IMR-90 (cell line): Measurements from ENCODE around the gene MRPL38. TPM values are rescaled to one million over a fixed set of nuclear protein-coding genes. Genes with fewer than 3 reads are reported as not detected.

Experiments used
- ATAC-seq: fragments of 200-7000 bp; cut with Tn5 transposase; 2 replicates; pipeline ENCODE4 v1.9.1; 2020; ENCODE audit warnings: low read depth, mild to moderate bottlenecking, moderate library complexity
- BruUV-seq: library from RNA; stranded (reverse); fragments of 400-500 nt; replicated peaks from 2 replicates; lab custom pipeline; 2021; lab: Mats Ljungman, UMichigan
- CTCF ChIA-PET: fragments of 300-600 bp; formaldehyde crosslinking; extraction: SDS; loops from one replicate; lab custom pipeline; 2021; ENCODE audit warnings: antibody characterized with exemption; lab: Yijun Ruan, JAX
- POLR2A ChIA-PET: fragments of 300-600 bp; sonication (Branson Sonifier 250); formaldehyde crosslinking; loops from one replicate; lab custom pipeline; 2022; ENCODE audit warnings: antibody characterized with exemption; ENCODE audit not compliant: unreplicated experiment; lab: Charles Lee
- DNase-seq: peaks from one replicate; pipeline ENCODE4 v3.0.0; 2013
- H2AFZ ChIP-seq: replicated peaks from 2 replicates; pipeline ENCODE3; 2013; ENCODE audit warnings: low read length, mild to moderate bottlenecking; ENCODE audit not compliant: poor library complexity
- H2AK5ac ChIP-seq: 2 replicates; pipeline ENCODE4 v1.6.1; 2013; ENCODE audit warnings: low read depth, low read length, inconsistent platforms
- H2AK9ac ChIP-seq: replicated peaks from 2 replicates; pipeline ENCODE3; 2013; ENCODE audit warnings: mild to moderate bottlenecking, low read depth, low read length, moderate library complexity; ENCODE audit not compliant: poor library complexity
- H2BK120ac ChIP-seq: 2 replicates; pipeline ENCODE4 v1.6.1; 2013; ENCODE audit warnings: low read depth, low read length, inconsistent platforms
- H2BK15ac ChIP-seq: 3 replicates; pipeline ENCODE4 v1.6.1; 2013; ENCODE audit warnings: low read depth, low read length, inconsistent platforms
- H2BK20ac ChIP-seq: 2 replicates; pipeline ENCODE4 v1.6.1; 2013; ENCODE audit warnings: low read depth, mild to moderate bottlenecking, inconsistent platforms, low read length, moderate library complexity
- H2BK5ac ChIP-seq: 2 replicates; pipeline ENCODE4 v1.6.1; 2013; ENCODE audit warnings: mild to moderate bottlenecking, low read depth, low read length, inconsistent platforms; ENCODE audit not compliant: poor library complexity, severe bottlenecking
- H3K14ac ChIP-seq: replicated peaks from 2 replicates; pipeline ENCODE4 v1.6.1; 2013; ENCODE audit warnings: low read depth, low read length, inconsistent platforms
- H3K18ac ChIP-seq: 2 replicates; pipeline ENCODE4 v1.6.1; 2013; ENCODE audit warnings: low read depth, low read length, control low read depth
- H3K23ac ChIP-seq: 2 replicates; pipeline ENCODE4 v1.6.1; 2013; ENCODE audit warnings: low read depth, low read length, inconsistent platforms
- H3K27ac ChIP-seq: 2 replicates; pipeline ENCODE4 v1.5.1; 2013; ENCODE audit warnings: mild to moderate bottlenecking, control low read depth, low read length; ENCODE audit not compliant: insufficient read depth
- H3K27me3 ChIP-seq: 2 replicates; pipeline ENCODE4 v1.6.1; 2013; ENCODE audit warnings: low read length; ENCODE audit not compliant: control insufficient read depth, insufficient read depth
- H3K36me3 ChIP-seq: 2 replicates; pipeline ENCODE4 v1.6.1; 2013; ENCODE audit warnings: low read length, mixed read lengths; ENCODE audit not compliant: control insufficient read depth, insufficient read depth
- H3K4ac ChIP-seq: 2 replicates; pipeline ENCODE4 v1.6.1; 2013; ENCODE audit warnings: low read depth, low read length, inconsistent platforms
- H3K4me1 ChIP-seq: 2 replicates; pipeline ENCODE4 v1.6.1; 2013; ENCODE audit warnings: low read length, mixed read lengths; ENCODE audit not compliant: control insufficient read depth, insufficient read depth
- H3K4me2 ChIP-seq: 2 replicates; pipeline ENCODE4 v1.6.1; 2013; ENCODE audit warnings: low read depth, mild to moderate bottlenecking, control low read depth, low read length, moderate library complexity
- H3K4me3 ChIP-seq: 2 replicates; pipeline ENCODE4 v1.5.1; 2013; ENCODE audit warnings: low read depth, mild to moderate bottlenecking, control low read depth, low read length, moderate library complexity; ENCODE audit not compliant: insufficient read depth
- H3K56ac ChIP-seq: 2 replicates; pipeline ENCODE4 v1.6.1; 2013; ENCODE audit warnings: low read length, inconsistent platforms; ENCODE audit not compliant: insufficient read depth; ENCODE audit errors: extremely low read depth
- H3K79me1 ChIP-seq, 2 experiments: 2 replicates each; pipeline ENCODE4 v1.6.1; 2013; ENCODE audit warnings: low read length in 2 of 2, inconsistent platforms in 1 of 2, low read depth in 1 of 2
- H3K9ac ChIP-seq: 2 replicates; pipeline ENCODE4 v1.6.1; 2013; ENCODE audit warnings: low read depth, low read length, control low read depth
- H3K9me1 ChIP-seq: 2 replicates; pipeline ENCODE4 v1.6.1; 2013; ENCODE audit warnings: low read length, inconsistent platforms; ENCODE audit not compliant: insufficient read depth
- H3K9me3 ChIP-seq: 2 replicates; pipeline ENCODE4 v1.6.1; 2013; ENCODE audit warnings: low read length; ENCODE audit not compliant: control insufficient read depth, insufficient read depth
- H4K20me1 ChIP-seq: 2 replicates; pipeline ENCODE4 v1.6.1; 2013; ENCODE audit warnings: low read length, inconsistent platforms; ENCODE audit not compliant: insufficient read depth
- H4K5ac ChIP-seq: 2 replicates; pipeline ENCODE4 v1.6.1; 2013; ENCODE audit warnings: mild to moderate bottlenecking, low read depth, low read length, control low read depth
- H4K8ac ChIP-seq, 2 experiments: 2 replicates each; pipeline ENCODE4 v1.6.1; 2013; ENCODE audit warnings: low read depth in 2 of 2, low read length in 2 of 2, control low read depth in 1 of 2, inconsistent platforms in 1 of 2
- H4K91ac ChIP-seq: 2 replicates; pipeline ENCODE4 v1.6.1; 2013; ENCODE audit warnings: low read depth, low read length, inconsistent platforms; ENCODE audit not compliant: insufficient read depth
- CEBPB ChIP-seq: IDR thresholded peaks from 2 replicates; pipeline ENCODE4 v1.6.1; 2012; ENCODE audit warnings: low read depth, low read length, improper control_type of control experiment
- CTCF ChIP-seq: conservative IDR thresholded peaks from 2 replicates; pipeline ENCODE4 v1.5.1; 2012; ENCODE audit warnings: mild to moderate bottlenecking, low read depth, low read length, improper control_type of control experiment
- MAZ ChIP-seq: IDR thresholded peaks from 2 replicates; pipeline ENCODE4 v1.6.1; 2012; ENCODE audit warnings: low read depth, mild to moderate bottlenecking, low read length, improper control_type of control experiment, moderate library complexity, borderline replicate concordance
- POLR2A ChIP-seq: IDR thresholded peaks from 2 replicates; pipeline ENCODE4 v1.6.1; 2012; ENCODE audit warnings: mild to moderate bottlenecking, low read depth, low read length
- WGBS, 2 experiments: methylation state at CpG; one replicate each; pipeline versions ENCODE4 v1.1.5 to v1.1.7; 2013; ENCODE audit warnings: missing lambda C conversion rate in 2 of 2; ENCODE audit not compliant: insufficient read length in 1 of 2; ENCODE audit errors: extremely low coverage in 2 of 2; 5-methylcytosine and 5-hydroxymethylcytosine counted together
- dilution Hi-C: fragments of 300-500 bp; cut with HindIII; formaldehyde crosslinking; loops from one replicate; pipeline ENCODE4 v1.14.3; 2018; ENCODE audit warnings: low sequenced_read_pairs; ENCODE audit not compliant: unreplicated experiment
- in situ Hi-C: fragments of 300-500 bp; cut with MboI; formaldehyde crosslinking; loops from 3 replicates; pipeline ENCODE4 v1.14.3; 2019; ENCODE audit warnings: low sequenced_read_pairs, inconsistent platforms, mixed read lengths
- intact Hi-C: fragments of 100-400 bp; cut with micrococcal nuclease; formaldehyde crosslinking; loops from 2 replicates; pipeline ENCODE4 v1.10.0; 2022
- polyA plus RNA-seq, 3 experiments: library from polyadenylated mRNA; depleted of rRNA; stranded (reverse); fragments of >200 nt; gene quantifications; 2 replicates each; pipeline ENCODE4 v1.2.3, GENCODE V29; 2012; ENCODE audit warnings: low replicate concordance in 1 of 3
- total RNA-seq: library from RNA; depleted of rRNA; stranded (reverse); fragments of >200 nt; gene quantifications from 2 replicates; pipeline ENCODE4 v1.2.3, GENCODE V29; 2012

MRPL38 gene
- total and polyA plus RNA-seq, 2 of the 4 experiments (the other 2 are of a cell fraction): 13.3 to 42.5 TPM

GRCh38 chr17:75876190-75876937 lies 28.3 kb downstream of the MRPL38 start:
- Histone ChIP-seq H3K27ac (peak overlapping the region; percentile 26), H3K9ac (peak overlapping the region; percentile 11), H2BK20ac (peak overlapping the region; percentile 67), H3K4me3 (no peak overlapping the region), H2AK5ac (peak overlapping the region; percentile 98), H2BK15ac (peak overlapping the region; percentile 47; the same call in 1 of the 3 replicates), H4K5ac (peak overlapping the region; percentile 13; the same call in 1 of the 2 replicates), H4K8ac (peak overlapping the region; percentile 39 to 50; a peak in 2 of 4 replicates), H2AK9ac (peak overlapping the region; percentile 56), H2AFZ (peak overlapping the region; percentile 96), H4K20me1 (peaks cover 10% of the 10 kb centered on the region; the same call in 1 of the 2 replicates), H2BK5ac (peak overlapping the region; percentile 65), H3K4me2 (peak overlapping the region; percentile 44), H3K18ac (peak overlapping the region; percentile 36), H2BK120ac (peak overlapping the region; percentile 6), H4K91ac (peak overlapping the region; percentile 83), H3K56ac (peak overlapping the region; percentile 17; the same call in 1 of the 2 replicates), H3K23ac (peak overlapping the region; percentile 36), H3K9me1 (peaks cover 3% of the 10 kb centered on the region; the same call in 1 of the 2 replicates), H3K4ac (peak overlapping the region; percentile 80), H3K9me3 (no peaks in the 10 kb centered on the region), H3K36me3 (peaks cover 6% of the 10 kb centered on the region; the same call in 1 of the 2 replicates), H3K4me1 (peaks cover 26% of the 10 kb centered on the region), H3K79me1 (peaks cover 0 to 31% of the 10 kb centered on the region in 2 experiments; a peak in 3 of 4 replicates), H3K27me3 (peaks cover 3% of the 10 kb centered on the region), H3K14ac (peak overlapping the region; percentile 58)
- intact Hi-C loops: loop anchor here (10.0 kb wide), 1 partner anchor 92 kb away; the partner anchor contains the start of gene UNK
- ATAC-seq: no peak
- WGBS, 2 experiments: 61% methylated on average over 6 of the region's 26 CpGs; no CpG with 5 or more reads in 1 of the 2 experiments
- CTCF ChIA-PET: interaction anchor here (0.6 to 1.5 kb wide), 3 partner anchors 20 to 154 kb away, joined by 4 to 9 read pairs (median 5); partner anchors contain the start of gene WBP2
- no peak for DNase-seq
- TF ChIP-seq CTCF: 0 out of 2 replicates have a peak, but pooled peaks have one; percentile 3
- TF ChIP-seq MAZ: no peak; the same call in 1 of the 2 replicates
- no peak for TF ChIP-seq CEBPB
- no peak for TF ChIP-seq POLR2A
- no TSS peak for BruUV-seq
- in situ Hi-C loops: no loop called here
- POLR2A ChIA-PET: interaction anchor here (1.0 kb wide), 1 partner anchor 96 kb away, joined by 3 read pairs; no protein-coding TSS in a partner anchor
- dilution Hi-C loops: no loop called here
